CD1c-positive myeloid dendritic cell (primary cell): ENCODE measurements around the gene HERC6.
A peak's percentile ranks its signal among the peaks of the same experiment; 100 is the strongest.
"Not testable (repeated sequence)": the region's sequence is repeated elsewhere in the genome, so short reads cannot be mapped to it uniquely, and the experiment has no call there.

Experiments
- DNase-seq: peaks from one replicate; pipeline ENCODE4 v3.0.0-alpha.2; 2016; ENCODE audit errors: extremely low spot score

HERC6 gene

DNA sequence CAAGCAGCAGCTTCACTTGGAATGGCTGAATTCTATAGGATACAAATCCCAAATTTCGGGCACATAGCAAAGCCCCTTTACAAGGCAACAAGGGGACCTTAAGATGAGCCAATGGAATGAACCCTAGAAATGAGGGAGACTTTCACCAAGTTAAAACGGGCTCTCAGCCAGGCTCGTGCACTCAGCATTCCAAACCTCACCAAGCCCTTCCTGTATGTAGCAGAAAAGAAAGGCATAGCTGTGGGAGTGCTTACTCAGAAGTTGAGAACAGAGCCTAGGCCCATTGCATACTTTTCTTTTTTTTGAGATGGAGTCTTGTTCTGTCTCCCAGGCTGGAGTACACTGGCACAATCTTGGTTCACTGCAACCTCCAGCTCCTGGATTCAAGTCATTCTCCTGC lies 67.5 kb downstream of the HERC6 start:
- DNase-seq, result no peak

DNA sequence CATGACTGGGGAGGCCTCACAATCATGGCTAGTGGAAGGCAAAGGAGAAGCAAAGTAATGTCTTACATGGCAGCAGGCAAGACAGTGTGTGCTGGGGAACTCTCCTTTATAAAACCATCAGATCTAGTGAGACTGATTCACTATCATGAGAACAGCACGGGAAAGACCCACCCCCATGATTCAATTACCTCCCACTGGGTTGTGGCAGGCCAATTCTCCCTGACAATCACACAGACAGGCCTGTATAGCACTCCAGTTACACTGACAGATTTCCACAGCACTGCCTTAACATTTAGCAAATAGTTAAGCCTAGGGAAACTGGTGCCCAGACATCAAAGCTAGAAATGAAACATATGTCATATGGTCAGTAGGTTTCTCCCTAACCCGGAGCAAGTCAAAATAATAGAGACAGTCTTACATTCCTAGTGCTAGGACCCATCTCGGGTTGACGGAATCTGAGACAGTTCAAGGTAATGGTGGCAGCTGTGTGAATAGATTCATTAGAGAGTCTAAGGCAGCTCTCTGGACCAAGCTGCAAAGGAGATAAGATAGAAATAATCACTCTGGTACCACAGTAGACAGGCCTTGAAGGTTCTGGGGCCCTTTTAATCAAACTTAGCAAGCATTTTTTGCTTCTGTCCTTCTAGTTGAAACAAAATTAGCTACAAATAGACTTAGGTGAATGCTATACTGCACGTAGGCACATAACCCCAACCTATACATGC lies 68.9 kb downstream of the HERC6 start:
- no peak for DNase-seq

DNA sequence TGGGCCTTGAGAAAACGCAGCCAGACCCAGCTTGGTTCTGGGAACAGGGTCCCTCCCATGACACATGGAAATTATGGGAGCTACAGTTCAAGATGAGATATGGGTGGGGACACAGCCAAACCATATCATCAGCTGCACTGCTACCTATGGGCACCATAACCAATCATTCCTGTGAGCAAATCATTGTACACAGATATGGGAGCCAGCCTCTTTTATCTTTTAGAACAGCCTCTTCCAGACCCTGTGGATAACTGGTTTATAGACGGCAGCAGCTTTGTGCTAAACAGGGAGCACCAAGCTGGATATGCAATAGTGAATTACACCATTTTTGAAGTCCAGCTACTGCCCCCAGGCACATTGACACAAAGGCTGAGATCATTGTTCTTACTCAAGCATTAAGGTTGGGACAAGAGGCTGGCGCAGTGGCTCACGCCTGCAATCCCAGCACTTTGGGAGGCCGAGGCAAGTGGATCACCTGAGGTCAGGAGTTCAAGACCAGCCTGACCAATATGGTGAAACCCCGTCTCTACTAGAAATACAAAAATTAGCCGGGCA lies 69.6 kb downstream of the HERC6 start:
- DNase-seq, result not testable (repeated sequence)

DNA sequence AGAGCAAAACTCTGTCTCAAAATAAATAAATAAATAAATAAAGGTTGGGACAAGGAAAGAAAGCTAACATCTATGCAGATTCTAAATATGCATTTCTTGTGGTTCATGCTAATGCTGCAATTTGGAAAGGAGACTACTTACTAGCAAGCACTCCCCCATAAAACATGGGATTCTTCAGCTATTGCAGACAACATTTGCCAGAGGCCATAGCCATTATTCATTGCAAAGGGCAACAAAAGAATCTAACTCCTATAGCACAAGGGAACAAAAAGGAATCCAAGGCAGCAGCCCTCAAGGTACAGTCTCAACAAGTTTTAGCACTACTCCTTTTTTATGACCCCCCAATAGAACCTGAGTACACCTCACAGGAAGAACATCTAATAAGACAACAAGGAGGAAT lies 70.2 kb downstream of the HERC6 start:
- no peak for DNase-seq

DNA sequence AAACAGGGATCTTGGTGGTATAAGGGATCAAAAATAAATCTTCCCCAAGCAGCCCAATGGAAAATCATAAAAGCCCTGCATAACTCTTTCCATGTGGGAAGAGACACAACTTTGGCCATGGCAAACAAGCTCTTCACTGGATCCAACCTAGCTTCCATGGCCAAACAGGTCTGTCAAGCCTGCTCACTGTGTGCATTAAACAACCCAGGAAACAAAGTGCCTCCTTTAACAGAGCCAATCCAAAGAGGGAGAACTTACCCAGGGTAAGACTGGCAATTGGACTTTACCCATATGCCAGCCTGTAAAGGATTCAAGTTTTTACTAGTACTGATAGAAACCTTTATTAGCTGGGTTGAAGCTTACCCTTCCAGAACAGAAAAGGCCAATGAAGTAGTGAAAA lies 70.6 kb downstream of the HERC6 start:
- DNase-seq, result no peak

DNA sequence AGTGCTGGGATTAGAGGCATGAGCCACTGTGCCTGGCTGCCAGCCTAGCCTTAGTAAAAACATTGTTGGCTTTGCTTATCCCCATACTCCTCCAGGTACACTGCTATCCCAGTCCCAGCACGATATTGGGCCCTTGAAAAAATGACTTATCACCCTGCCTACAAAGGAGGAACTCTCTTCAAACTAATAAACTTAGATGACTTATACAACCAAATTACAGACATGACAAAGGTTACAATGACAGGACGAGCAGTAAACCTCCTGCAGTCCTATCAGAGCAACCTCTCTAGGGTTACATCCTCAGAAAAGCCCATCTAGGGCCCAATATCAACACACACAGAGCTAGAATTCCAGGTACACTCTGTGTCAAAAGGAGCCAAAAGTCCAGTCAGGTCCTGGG lies 72.6 kb downstream of the HERC6 start:
- no peak for DNase-seq

DNA sequence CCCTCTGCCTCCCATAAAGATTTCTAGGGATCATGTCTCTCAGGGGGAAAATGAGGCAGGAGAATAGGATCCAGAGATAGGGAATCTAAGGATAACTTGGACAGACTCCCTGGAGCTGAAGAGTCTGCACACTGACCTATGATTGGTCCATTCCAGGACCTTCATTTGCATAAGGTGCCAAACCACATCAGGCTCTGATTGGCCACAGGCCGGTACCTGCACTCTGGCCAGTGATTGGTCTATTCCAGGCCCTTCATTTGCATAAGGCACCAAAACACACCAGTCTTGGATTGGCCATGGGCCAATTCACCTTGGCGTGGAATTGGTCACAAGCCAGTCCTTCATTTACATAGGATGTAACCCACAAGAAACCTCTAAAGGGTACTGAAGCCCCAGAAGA lies 74.3 kb downstream of the HERC6 start:
- no peak for DNase-seq

DNA sequence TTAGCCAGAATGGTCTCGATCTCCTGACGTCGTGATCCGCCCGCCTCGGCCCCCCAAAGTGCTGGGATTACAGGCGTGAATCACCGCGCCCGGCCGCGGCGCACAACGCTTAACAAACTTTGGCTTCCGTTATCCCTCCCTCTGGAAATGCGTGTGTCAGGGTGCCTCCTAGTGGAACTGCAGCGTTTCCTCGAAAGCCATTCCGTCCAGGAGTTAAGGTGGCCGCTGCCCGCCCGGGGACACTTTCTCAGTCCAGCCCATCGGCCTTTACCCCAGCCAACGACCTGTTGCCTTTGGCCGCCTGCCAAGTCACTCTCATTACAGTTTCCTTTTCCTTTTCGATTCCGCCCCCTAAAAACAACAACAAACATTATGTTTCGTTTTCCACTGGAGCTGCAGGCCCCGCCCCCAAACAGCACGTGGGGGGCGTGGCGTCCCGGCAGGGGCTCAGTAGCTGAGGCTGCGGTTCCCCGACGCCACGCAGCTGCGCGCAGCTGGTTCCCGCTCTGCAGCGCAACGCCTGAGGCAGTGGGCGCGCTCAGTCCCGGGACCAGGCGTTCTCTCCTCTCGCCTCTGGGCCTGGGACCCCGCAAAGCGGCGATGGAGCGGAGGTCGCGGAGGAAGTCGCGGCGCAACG lies 78.1 kb downstream of the HERC6 start, which contains the start of gene HERC5:
Gene HERC5, plus strand, starts transcription at position 450 of the 637 bp plus-strand sequence. Its CDS starts 151 bp downstream, at position 601.
- DNase-seq, result peak; percentile 98

DNA sequence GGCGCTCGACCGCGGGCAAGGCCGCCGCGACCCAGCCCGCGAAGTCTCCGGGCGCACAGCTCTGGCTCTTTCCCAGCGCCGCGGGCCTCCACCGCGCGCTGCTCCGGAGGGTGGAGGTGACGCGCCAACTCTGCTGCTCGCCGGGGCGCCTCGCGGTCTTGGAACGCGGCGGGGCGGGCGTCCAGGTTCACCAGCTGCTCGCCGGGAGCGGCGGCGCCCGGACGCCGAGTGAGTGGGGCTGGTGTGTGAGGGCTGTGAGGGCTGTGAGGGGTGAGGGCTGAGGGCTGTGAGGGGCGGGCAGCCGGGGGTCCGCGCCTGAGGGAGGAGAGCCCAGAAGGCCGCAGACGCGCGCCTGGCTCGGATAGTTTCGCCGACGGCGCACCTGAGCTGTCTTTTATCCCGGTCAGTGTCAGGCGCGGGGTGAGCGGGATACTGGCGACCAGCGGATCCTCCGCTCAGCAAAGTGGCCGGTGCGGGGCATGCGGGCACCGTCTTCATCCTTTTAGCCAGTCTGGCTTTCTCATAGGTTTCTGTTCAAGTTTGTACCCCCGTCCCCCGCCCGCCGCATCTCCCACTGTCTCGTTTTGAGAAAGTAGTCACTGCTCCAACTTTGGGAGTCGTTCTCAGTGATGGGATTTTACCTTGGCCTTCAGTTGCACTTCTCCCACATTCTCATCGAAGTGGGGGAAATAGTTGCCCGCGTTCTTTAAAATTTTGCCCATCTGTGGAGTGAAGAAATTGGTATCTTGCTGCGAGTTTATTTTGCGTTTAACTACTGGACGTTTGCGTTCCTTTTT lies 78.9 kb downstream of the HERC6 start:
- no peak for DNase-seq

DNA sequence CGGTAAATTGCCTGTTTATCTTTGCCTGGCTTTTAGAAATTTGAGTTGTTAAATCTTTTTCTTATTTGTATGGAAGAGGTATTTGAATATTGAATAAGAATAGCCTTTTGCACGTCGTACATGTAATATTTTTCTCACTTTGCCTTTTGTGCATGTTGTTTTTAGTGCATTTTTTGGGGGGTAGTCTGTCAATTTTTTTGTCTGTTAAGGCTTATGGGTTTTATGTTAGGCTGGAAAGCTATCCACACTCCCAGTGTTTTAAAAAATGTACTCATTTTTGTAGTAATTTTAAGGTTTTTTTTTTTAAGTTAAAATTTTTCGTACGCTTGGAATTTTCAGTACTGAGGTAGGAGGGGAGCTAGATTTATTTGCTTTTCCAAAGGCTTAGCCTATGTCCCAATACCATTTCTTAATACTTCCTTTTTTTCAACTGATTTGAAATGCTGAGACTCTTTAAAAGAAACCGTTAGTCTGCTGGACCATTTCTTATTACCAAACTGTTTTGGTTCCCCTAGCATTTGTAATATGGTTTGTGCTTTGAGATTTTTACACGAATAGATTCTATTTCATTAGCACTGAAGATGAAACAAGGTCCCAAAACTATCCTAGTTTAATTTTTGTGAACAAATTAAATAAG lies 79.6 kb downstream of the HERC6 start:
- DNase-seq, result peak; percentile 54

DNA sequence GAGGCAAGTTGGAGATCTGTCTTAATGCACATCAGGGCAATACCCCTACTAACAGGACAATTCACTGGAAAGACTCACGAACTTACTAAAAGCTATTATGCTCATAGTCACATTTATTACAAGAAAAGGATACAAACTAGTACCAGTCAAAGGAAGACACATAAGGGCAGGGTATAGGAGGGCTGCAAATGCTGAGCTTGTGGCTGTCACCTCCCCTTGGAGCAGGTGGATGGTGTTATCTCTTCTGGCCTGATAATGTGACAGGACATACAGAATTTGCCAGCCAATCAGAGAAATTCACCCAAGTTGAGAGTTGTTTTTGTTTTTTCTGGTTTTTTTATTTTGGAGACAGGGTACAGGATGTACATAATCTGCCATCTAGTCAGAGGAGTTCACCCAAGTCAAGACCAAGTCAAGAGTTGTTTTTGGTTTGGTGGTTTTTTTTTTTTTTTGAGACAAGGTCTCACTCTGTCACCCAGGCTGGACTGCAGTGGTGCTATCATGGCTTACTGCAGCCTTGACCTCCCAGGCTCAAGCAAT lies 87.1 kb downstream of the HERC6 start:
- DNase-seq, result no peak

DNA sequence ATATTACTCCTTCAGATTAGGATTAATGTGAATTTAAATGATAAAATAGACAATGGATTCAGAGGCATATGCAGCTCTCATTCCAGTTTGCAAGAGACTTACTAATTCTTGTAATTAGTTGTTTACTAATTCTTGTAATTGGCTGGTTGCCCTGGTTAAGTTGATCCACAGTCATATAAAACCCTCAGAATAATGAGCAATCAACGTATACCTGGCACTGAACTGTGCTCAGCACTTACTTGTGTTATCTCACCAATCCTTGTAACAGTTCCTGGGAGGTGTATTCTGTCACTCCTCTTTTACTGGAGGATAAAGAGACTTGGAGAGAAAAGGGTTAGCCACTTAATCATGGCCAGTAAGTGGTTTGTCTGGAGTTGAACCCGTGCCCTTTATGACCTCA lies 88.7 kb downstream of the HERC6 start:
- no peak for DNase-seq

DNA sequence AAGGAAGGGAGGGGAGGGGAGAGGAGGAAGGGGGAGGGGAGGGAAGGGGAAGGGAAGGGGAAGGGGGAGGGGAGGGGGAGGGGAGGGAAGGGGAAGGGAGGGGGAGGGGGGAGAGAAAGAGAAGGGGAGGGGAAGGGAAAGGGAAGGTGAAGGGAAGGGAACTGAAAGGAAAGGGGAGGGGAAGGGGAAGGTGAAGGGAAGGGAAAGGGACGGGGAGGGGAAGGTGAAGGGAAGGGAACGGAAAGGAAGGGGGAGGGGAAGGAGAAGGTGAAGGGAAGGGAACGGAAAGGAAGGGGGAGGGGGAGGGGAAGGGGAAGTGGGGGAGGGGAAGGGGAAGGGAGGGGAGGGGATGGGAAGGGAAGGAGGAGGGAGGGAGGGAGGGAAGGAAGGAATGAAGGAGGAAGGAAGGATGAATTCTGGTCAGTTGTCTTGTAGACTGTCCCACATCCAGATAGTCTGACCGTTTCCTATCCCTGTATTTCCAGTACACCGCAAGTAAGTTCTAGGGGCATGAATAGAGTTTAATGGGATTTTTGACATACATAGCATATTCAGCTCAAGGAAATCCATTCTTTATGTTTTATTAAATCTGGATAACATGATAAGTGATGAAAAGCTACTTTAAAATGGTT lies 98.7 kb downstream of the HERC6 start:
- no peak for DNase-seq

DNA sequence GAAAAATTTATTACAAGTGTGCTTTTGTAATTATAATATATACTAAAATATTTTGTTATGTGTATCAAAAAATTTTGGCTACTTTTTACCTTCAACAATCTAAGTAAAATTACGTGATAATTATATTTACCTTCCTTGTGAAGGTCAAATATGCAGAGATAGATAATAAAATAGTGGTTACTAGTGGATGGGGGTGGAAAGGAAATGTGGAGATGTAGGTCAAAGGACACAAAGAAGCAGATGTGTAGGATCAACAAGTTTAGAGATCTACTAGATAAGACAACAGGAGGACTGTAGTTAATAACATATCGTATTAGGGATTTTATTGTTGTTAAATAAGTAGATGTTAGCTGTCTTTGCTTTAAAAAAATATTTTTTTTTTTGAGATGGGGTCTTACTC lies 99.6 kb downstream of the HERC6 start:
- no peak for DNase-seq

DNA sequence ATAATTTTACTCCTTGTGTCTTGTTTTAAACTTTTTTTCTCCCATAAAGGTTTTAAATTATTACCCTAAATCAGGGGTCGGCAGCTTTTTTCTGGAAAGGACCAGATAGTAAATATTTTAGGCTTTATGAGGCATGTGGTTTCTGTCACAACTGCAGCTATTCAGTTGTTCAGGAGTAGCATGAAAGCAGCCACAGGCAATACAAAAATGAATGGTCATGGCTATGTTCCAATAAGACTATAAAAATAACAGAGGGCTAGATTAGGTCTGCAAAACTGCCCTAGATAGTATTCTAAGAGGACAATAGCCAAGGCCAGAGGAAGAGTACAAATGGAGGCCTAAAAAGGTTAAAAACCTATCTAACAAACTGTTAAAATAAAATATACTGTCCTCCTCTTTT lies 102.9 kb downstream of the HERC6 start:
- DNase-seq, result no peak

DNA sequence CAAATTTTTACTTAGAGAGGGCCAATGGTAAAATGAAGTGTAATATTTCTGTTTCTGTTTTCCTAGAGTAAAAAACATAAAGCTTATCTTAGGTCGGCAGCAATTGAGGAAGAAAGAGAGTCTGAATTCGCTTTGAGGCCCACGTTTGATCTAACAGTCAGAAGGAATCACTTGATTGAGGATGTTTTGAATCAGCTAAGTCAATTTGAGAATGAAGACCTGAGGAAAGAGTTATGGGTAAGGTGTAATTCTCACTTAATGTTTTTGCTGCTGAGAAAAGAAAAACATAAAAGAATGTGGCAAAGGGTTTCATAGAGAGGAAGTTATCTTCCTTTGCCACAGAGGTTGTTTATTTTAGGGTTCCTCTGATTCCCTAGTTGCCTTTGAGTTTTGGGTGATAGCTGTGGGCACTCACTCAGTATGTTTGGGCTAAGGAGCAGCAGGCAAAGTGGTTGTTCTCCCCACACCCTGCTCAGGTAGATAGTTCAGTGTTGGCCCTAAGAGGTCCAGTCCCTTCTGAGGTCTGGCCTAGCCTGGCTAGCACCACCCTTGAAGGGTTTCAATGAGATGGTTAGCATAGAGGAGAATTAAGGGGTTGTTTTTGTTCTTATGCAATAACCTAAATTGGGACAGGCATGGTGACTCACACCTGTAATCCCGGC lies 110.6 kb downstream of the HERC6 start:
- no peak for DNase-seq
